HUES6 (cell line): ENCODE data around the gene GRM3.

ENCODE experiments used
- H3K27ac ChIP-seq: 2 replicates; pipeline ENCODE4 v1.7.0; 2013; ENCODE audit warnings: low read depth, mild to moderate bottlenecking, low read length, inconsistent platforms
- H3K27me3 ChIP-seq: 2 replicates; pipeline ENCODE4 v1.6.1; 2013; ENCODE audit warnings: low read length; ENCODE audit not compliant: control insufficient read depth, insufficient read depth
- H3K36me3 ChIP-seq: 2 replicates; pipeline ENCODE4 v1.6.1; 2013; ENCODE audit warnings: low read length; ENCODE audit not compliant: control insufficient read depth, insufficient read depth
- H3K4me1 ChIP-seq: 2 replicates; pipeline ENCODE4 v1.6.1; 2013; ENCODE audit warnings: low read length; ENCODE audit not compliant: control insufficient read depth, insufficient read depth
- H3K4me3 ChIP-seq: 2 replicates; pipeline ENCODE4 v1.5.1; 2013; ENCODE audit warnings: low read depth, low read length
- H3K9ac ChIP-seq: one replicate; pipeline ENCODE4 v1.6.1; 2013; ENCODE audit warnings: mild to moderate bottlenecking, low read length
- H3K9me3 ChIP-seq: 2 replicates; pipeline ENCODE4 v1.6.1; 2013; ENCODE audit warnings: low read depth, low read length; ENCODE audit not compliant: control insufficient read depth, insufficient read depth

Gene GRM3

DNA sequence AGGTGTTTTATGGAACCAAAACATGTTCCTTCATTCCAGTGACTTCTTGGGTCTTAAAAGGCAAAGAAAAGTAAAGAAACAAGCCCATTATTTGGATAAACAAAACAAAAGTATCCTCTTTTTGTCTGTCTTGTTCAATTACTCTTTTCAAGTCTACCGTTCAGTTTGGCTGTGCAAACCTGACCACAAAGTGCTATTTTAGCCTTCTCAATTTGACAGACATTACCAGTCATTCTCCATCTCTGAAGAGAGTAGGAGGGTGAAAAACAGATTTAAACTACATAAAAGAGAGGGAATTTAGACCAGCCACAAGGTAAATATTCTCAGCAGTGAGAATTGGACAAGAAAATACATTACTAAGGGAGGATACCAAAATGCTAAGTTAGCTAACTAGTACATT lies 145.2 kb downstream of the GRM3 start:
- Histone ChIP-seq H3K4me1 (no peaks in the 10 kb centered on the region), H3K36me3 (no peaks in the 10 kb centered on the region), H3K9ac (no peak overlapping the region), H3K4me3 (no peak overlapping the region), H3K27ac (no peak overlapping the region), H3K27me3 (no peaks in the 10 kb centered on the region), H3K9me3 (no peaks in the 10 kb centered on the region)

DNA sequence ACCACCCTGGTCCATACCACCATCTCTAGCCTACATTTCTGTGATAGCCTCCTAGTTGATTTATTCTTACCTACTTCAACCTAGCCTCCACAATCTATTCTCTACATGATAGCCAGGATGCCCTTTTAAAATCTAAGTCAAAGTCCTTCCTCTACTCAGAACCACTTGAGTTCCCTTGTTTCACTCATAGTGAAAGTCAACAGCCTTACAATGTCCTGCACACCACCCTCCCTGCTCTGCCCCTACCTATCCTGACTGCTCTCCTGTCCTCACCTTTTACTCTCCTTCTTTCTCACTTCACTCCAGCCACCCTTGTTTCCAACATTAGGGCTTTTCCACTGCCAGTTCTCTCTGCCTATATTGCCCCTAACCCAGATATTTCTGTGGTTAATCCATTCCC lies 146.7 kb downstream of the GRM3 start:
- Histone ChIP-seq H3K4me1 (no peaks in the 10 kb centered on the region), H3K9me3 (no peaks in the 10 kb centered on the region), H3K27me3 (no peaks in the 10 kb centered on the region), H3K4me3 (no peak overlapping the region), H3K27ac (no peak overlapping the region), H3K9ac (no peak overlapping the region), H3K36me3 (no peaks in the 10 kb centered on the region)

DNA sequence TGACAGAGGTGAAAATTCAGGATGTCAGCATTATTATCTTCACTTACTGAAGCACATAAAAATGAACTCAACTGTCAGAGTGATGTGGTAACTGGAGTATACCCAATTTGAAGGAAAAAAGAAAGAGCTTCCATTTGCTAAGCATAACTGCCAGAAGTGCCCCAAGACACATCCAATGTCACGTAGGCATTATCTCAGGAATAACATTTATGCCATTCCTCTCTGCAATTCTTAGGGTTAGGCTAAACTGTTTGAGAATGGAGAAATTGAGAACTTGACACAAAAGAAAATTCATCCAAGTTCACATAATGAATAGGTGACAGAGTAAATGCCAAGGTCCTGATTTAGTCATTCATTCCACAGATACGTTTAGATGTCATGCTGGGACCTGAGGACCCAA lies 148.6 kb downstream of the GRM3 start:
- 0 out of 2 replicates have a peak, but pooled peaks cover 3% of the 10 kb centered on the region for H3K9me3 ChIP-seq
- H3K27me3 ChIP-seq, result no peaks in the 10 kb centered on the region
- no peaks in the 10 kb centered on the region for H3K36me3 ChIP-seq
- no peak overlapping the region for H3K9ac ChIP-seq
- H3K4me1 ChIP-seq, result no peaks in the 10 kb centered on the region
- no peak overlapping the region for H3K27ac ChIP-seq
- H3K4me3 ChIP-seq, result no peak overlapping the region

DNA sequence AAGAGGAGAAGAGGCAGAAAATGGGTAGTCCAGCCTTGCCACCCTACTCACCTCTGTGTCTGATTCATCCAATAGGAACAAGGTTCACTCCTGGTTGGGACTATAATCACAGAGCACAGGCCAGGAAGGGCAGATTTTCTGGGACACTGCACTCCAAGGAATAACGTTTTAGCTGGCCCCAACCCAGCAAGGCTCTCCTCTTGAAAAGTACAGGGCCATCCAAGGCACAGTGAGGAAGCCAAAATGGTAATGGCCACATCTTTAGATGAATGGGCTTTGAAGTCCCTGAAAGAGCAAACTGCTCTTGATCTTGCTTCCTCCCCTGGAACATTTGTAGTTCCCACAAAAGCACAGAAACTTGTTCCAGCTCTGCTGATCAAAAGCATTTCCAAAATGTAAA lies 149.4 kb downstream of the GRM3 start:
- no peak overlapping the region for H3K9ac ChIP-seq
- H3K9me3 ChIP-seq, result peaks cover 8% of the 10 kb centered on the region; the same call in 1 of the 2 replicates
- H3K27ac ChIP-seq, result no peak overlapping the region
- H3K36me3 ChIP-seq, result no peaks in the 10 kb centered on the region
- H3K4me1 ChIP-seq, result no peaks in the 10 kb centered on the region
- H3K27me3 ChIP-seq, result no peaks in the 10 kb centered on the region
- H3K4me3 ChIP-seq, result no peak overlapping the region

DNA sequence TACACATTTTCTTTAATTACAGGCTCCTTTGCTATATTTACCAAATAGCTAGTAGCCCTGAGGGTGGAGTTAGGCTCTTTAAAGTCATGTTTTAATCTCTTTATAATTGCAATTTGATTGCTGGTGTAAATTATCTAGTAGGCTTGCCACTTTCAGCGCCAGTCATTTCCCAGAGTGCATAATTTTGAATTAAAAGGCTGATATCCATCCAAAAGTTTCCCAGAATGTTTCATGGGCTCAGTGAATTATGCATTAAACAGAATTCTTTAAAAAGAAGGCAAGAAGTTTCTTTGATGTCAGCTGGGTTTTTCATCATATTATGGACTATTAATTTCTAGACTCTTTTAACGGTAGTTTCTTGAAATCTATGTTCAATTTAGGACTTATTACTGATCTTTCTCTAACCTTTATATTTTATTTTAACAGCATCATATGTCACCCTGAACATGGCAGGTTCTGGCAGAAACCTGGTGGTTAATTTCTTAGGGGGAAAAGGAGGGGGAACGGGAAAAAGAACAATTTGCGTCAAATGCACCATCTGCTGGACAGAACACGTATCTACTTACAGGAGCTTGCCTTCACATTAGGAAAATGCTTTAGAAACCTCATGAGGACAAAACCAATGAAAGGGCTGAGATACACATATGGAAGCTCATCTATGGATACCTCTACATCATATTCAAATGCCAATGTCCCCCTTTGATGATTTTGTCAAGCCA lies 171.1 kb downstream of the GRM3 start:
- Histone ChIP-seq H3K4me3 (no peak overlapping the region), H3K4me1 (no peaks in the 10 kb centered on the region), H3K27ac (no peak overlapping the region), H3K36me3 (no peaks in the 10 kb centered on the region), H3K9ac (no peak overlapping the region), H3K9me3 (no peaks in the 10 kb centered on the region), H3K27me3 (no peaks in the 10 kb centered on the region)

DNA sequence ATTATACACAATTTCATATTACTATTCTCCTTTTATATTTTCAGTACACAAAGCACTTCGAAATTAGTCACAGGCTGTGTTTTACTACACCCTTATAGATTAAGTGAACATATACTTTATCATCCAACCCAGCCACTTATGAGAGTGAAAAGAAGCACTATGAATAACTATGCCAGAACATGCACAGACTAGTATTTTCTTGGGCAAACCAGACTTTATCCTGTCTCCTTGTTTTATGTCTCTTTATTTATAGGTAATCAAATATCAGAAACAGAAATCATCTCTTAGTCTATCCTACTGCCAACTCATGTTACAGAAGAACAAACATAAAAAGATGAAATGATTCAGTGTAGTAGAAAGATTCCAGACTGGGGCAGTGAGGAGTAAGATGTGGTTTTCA lies 171.8 kb downstream of the GRM3 start:
- no peak overlapping the region for H3K4me3 ChIP-seq

DNA sequence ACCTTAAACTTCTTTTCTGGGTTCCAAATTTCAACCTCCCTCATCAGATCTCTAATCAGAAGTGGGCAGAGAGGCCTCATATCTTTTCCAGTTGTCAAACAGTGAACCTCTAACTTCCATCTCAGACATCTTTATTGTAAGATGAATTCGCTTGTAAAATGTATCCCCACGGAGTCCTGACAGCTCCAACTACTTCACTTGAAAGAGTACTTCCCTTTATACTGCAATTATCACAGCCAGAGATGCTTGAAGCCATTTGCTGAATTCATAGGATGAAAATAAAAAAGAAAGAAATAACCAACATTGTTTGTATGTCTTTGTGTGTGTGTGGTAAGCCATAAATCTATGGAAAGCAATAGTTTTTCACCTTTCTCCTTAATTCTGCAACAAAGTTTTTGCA lies 175.2 kb downstream of the GRM3 start:
- H3K9me3 ChIP-seq, result no peaks in the 10 kb centered on the region
- no peak overlapping the region for H3K9ac ChIP-seq
- no peak overlapping the region for H3K27ac ChIP-seq
- no peaks in the 10 kb centered on the region for H3K36me3 ChIP-seq
- no peaks in the 10 kb centered on the region for H3K27me3 ChIP-seq
- no peak overlapping the region for H3K4me3 ChIP-seq
- H3K4me1 ChIP-seq, result no peaks in the 10 kb centered on the region

More for the DNA sequence above, 171.8 kb downstream of the GRM3 start:
- Histone ChIP-seq H3K27me3 (no peaks in the 10 kb centered on the region), H3K4me1 (no peaks in the 10 kb centered on the region), H3K9me3 (no peaks in the 10 kb centered on the region), H3K27ac (no peak overlapping the region), H3K36me3 (no peaks in the 10 kb centered on the region), H3K9ac (no peak overlapping the region)

DNA sequence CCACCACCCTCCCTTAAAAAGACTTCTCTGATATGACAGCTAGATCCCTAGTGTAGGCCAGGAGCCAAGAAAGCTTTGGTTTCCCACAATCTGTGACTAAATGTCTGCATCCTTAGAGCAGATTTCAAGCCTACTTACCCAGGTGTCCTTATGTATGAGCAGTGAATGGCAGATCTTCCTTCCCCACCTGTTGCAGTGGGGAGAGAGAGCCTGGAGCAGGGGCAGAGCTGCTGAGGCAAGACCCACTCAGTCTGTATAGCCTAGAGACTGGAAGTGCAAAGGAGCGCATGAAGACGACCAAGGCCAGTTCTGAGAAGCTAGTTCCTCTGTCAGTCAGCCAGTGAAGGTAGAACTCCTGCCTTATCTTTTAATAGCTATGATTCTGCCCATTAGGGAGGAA lies 180.1 kb downstream of the GRM3 start:
- no peak overlapping the region for H3K27ac ChIP-seq
- no peaks in the 10 kb centered on the region for H3K27me3 ChIP-seq
- H3K9me3 ChIP-seq, result no peaks in the 10 kb centered on the region
- H3K4me1 ChIP-seq, result no peaks in the 10 kb centered on the region
- no peak overlapping the region for H3K9ac ChIP-seq
- no peaks in the 10 kb centered on the region for H3K36me3 ChIP-seq
- no peak overlapping the region for H3K4me3 ChIP-seq

DNA sequence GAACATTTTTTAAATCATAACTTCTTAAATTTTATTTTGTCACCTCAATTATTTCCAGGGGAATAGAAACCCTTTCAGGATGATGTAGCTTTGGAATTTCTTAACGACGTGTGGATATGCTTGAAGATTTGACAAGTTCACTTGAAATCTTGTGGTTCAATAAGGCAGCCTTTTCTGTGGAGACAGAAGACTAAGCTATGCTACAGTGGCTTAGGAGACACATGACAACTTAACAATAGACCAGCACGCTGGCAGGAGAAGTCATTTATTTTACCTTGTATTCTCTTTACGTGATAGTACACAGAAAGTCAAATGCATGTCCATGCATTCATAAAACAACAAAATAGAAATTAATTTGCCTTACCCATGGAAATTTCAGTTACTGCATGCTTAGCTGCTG lies 181.6 kb downstream of the GRM3 start:
- no peaks in the 10 kb centered on the region for H3K27me3 ChIP-seq

DNA sequence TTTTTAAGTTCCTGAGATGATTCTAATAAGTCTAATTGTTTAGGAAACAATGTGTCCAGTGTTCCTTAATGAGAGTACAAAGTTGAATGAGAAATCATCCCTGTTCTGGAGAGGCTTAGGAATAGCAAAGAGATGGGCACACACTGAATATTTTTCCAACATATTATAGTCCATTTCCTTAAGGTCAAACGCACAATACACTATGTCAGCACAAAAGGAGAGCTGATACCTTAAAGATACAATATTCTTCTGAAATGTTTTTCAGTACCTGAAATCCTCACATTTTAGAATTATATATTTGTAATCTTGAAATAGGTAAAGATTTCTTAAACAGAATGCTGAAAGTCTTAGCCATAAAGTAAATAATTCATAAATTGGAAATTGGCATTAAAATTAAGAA lies 183.2 kb downstream of the GRM3 start:
- no peak overlapping the region for H3K9ac ChIP-seq
- H3K27ac ChIP-seq, result no peak overlapping the region
- H3K27me3 ChIP-seq, result no peaks in the 10 kb centered on the region
- no peak overlapping the region for H3K4me3 ChIP-seq
- no peaks in the 10 kb centered on the region for H3K36me3 ChIP-seq
- no peaks in the 10 kb centered on the region for H3K9me3 ChIP-seq
- no peaks in the 10 kb centered on the region for H3K4me1 ChIP-seq

More for the DNA sequence above, 181.6 kb downstream of the GRM3 start:
- Histone ChIP-seq H3K4me3 (no peak overlapping the region), H3K4me1 (no peaks in the 10 kb centered on the region), H3K27ac (no peak overlapping the region), H3K9ac (no peak overlapping the region), H3K9me3 (no peaks in the 10 kb centered on the region), H3K36me3 (no peaks in the 10 kb centered on the region)

DNA sequence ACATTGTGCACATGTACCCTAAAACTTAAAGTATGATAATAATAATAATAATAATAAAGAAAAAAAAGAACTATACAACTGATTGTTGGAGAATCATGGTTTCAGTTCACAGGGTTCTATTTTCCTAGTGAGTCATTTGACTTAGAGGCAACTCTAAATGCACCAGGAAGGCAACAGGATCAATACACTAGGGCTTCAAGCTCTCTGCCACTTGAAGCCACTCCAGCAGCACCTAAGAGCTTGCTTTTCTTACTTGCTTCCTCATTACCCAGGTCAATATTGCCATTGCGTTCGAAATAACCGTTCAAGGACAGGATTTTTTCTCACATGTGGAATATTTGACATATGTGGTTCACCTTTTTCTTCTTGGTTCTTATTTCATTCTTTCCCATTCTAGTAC lies 189.7 kb downstream of the GRM3 start:
- Histone ChIP-seq H3K27me3 (no peaks in the 10 kb centered on the region), H3K4me1 (no peaks in the 10 kb centered on the region), H3K36me3 (no peaks in the 10 kb centered on the region), H3K9me3 (no peaks in the 10 kb centered on the region), H3K4me3 (no peak overlapping the region), H3K27ac (no peak overlapping the region), H3K9ac (no peak overlapping the region)
